ENCODE results near the gene MKLN1. TPM values are rescaled to one million over a fixed set of nuclear protein-coding genes. Genes with fewer than 3 reads are reported as not detected.
"Not testable (repeated sequence)": the region's sequence is repeated elsewhere in the genome, so short reads cannot be mapped to it uniquely, and the experiment has no call there.

Gene MKLN1
- polyA plus RNA-seq, 4 donors: 36.8 to 40.3 (median 39.2) TPM

- DNase-seq (ENCODE audit: low read depth in 4 of 4, low spot score in 3 of 4): no peak
Measured at GRCh38 chr7:131307627-131308026, 20.0 kb upstream of the MKLN1 start.

GRCh38 chr7:131312838-131313237 is 14.8 kb upstream of the MKLN1 start:
- no peak for DNase-seq (ENCODE audit: low read depth in 4 of 4, low spot score in 3 of 4)

DNA sequence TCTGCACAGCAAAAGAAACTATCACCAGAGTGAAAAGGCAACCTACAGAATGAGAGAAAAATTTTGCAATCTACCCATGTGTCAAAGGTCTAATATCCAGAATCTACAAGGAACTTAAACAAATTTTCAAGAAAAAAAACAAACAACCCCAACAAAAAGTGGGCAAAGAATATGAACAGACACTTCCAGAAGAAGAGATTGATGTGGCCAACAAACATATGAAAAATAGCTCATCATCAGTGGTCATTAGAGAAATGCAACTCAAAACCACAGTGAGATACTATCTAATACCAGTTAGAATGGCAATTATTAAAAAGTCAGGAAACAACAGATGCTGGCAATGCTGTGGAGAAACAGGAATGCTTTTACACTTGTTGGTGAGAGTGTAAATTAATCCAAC is 7.1 kb upstream of the MKLN1 start:
- no peak for DNase-seq (ENCODE audit: low read depth in 4 of 4, low spot score in 3 of 4)

DNA sequence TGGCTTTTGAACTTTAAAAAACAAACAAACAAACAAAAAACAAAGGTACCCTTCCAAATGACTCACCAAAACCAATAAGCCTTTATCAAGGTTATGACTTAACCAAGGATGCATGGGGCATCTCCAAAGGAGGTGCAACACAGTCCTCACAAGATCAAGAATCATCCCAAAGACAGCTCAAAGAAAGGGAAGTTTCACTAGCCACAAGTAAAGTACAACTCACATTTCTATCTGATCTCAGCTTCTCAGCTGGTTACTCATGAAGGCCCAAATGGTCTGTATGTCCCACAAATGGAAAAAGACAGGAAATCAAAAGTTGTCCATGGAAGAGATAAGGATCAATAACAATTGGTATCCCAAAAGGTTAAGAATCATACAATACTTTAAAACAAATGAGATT is 6.0 kb upstream of the MKLN1 start:
- no peak for DNase-seq (ENCODE audit: low read depth in 4 of 4, low spot score in 3 of 4)

- no peak for DNase-seq (ENCODE audit: low read depth in 4 of 4, low spot score in 3 of 4)
Measured at GRCh38 chr7:131322061-131322460, 5.6 kb upstream of the MKLN1 start.

DNA sequence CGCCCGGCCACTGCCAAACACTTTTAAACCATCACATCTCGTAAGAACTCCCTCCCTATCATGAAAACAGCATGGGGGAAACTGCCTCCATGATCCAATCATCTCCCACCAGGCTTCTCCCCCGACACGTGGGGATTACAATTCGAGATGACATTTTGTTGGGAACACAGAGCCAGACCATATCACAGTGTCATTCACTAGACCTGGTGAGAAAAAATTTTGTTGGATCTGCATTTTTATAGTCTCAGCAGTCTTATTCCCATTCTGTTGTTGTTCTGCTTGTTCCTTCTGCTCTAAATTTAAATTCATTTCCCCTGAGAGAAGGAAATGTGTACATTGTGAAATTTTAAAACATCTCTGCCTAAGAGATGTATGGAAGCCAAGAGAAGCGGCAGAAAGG is 4.8 kb upstream of the MKLN1 start:
- no peak for DNase-seq (ENCODE audit: low read depth in 4 of 4, low spot score in 3 of 4)

- no peak for DNase-seq (ENCODE audit: low read depth in 4 of 4, low spot score in 3 of 4)
Measured at GRCh38 chr7:131325179-131325840, 2.4 kb upstream of the MKLN1 start.

DNA sequence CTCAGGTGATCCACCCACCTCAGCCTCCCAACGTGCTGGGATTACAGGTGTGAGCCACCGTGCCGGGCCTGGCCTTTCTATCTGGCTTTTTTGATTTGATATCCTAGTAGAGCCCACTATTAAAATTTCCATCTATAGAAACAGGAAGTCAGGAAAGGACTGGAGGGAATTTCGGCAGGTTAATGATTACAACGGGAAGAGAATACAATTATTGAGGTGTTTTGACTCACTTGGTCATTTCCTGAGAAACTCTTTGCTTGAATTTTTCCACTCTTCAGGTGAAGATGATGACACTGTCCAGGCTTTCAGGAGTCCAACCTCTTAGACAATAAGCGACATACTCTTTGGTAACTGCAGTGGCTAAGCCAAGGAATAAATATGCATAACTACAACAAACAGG is 1.1 kb upstream of the MKLN1 start:
- no peak for DNase-seq (ENCODE audit: low read depth in 4 of 4, low spot score in 3 of 4)

DNA sequence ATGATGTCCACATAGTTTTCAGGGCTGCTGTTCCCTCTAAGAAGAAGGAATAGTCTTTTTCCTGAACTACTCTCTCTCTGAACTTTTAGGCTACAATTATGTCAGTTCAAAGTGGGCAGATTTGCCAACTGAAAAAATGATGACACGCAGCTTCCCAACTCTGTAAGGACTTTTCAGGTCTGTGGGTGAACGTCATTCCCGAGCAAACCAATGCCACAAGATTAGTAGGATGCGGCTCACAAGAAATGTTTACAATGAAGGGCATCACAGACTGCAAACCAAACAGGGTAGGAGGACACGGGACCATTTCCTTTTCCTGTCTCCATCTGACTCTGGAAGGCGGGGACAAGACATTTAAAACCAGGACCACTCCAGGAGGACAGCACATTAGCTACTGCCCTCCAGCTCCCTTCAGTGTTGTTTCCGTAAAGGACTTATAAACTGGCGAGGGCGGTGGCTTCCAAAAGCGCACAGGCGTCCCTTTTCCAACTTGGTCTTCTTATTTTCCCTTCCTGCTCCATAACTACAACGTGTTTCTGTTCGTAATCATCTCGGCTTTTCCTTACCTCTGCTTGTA is 539 bp upstream of the MKLN1 start:
- peak in 1 of 4 donors; percentile 36 for DNase-seq (ENCODE audit: low read depth in 4 of 4, low spot score in 3 of 4)

- peak in 2 of 4 donors; percentile 20 to 46 for DNase-seq (ENCODE audit: low read depth in 4 of 4, low spot score in 3 of 4)
Measured at GRCh38 chr7:131328377-131329175, 900 bp downstream of the MKLN1 start.

DNA sequence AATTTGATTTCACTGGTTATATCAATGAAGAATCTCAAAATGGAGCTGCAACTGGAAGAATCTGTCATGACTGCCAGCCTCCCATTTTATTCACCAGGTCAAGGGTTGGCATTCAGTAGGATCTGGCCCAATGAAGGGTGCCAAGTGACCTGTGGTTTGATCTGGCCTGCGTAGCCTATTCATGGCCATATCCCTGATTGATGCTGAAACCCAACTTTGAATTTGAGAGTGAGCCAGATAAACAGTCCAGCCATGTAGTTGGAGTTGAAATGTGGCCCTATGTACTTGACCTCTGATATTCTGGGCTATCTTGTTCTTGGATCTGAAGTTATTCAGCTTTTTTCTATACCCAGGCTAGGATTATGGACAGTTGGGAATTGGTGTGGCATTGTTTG is 1.5 kb downstream of the MKLN1 start:
- DNase-seq (ENCODE audit: low read depth in 4 of 4, low spot score in 3 of 4): no peak

- no peak for DNase-seq (ENCODE audit: low read depth in 4 of 4, low spot score in 3 of 4)
Measured at GRCh38 chr7:131330299-131330698, 2.6 kb downstream of the MKLN1 start.

DNA sequence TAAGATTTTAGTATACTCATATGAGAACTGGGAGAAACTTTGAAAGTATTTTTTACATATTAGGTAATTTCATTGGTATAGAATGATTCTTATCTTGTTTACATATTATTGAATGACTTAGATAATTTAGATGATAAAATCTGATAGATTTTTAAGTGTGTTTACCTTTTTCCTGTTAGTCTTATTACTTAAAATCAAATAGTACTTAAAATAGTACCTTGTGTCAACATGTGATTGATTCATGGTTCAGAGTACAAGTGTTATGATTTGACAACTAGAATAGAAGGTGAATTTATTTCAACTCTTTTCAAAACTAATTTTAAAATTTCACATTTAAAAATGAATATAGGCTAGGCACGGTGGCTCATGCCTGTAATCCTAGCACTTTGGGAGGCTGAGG is 4.1 kb downstream of the MKLN1 start:
- no peak for DNase-seq (ENCODE audit: low read depth in 4 of 4, low spot score in 3 of 4)

GRCh38 chr7:131332729-131333128 is 5.1 kb downstream of the MKLN1 start:
- not testable (repeated sequence) for DNase-seq (ENCODE audit: low read depth in 4 of 4, low spot score in 3 of 4)

DNA sequence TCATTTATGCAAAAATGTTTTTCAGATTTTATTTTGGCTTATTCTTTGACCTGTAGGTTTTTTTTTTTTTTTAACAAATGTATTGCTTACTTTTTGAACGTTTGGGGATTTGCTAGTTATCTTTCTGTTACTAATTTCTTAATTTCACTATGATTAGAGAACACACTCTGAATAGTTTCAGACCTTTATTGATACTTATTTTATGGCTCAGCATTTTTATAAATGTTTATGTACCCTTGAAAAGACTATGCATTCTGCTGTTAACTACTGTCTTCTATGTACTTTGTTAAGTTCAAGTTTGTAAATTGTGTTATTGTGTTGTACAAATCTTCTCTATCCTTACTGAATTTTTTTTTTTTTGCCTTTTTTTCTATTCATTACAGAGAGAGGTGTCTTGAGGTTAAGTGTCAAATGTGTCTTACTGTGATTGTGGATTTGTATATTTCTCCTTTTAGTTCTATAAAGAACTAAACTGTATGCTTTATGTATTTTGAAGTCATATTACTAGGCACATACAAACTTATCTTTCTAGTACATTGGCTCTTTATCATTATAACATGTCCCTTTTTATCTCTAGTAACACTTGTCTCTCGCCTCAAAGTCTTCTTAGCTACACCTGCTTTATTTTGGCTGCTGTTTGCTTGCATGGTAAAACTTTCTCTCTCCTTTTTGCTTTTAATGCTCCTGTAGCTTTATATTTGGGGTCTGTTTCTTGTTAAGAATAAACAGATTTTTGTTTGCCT is 8.1 kb downstream of the MKLN1 start:
- DNase-seq (ENCODE audit: low read depth in 4 of 4, low spot score in 3 of 4): no peak

- no peak for DNase-seq (ENCODE audit: low read depth in 4 of 4, low spot score in 3 of 4)
Measured at GRCh38 chr7:131336956-131337355, 9.3 kb downstream of the MKLN1 start.

- no peak for DNase-seq (ENCODE audit: low read depth in 4 of 4, low spot score in 3 of 4)
Measured at GRCh38 chr7:131338173-131338572, 10.5 kb downstream of the MKLN1 start.

DNA sequence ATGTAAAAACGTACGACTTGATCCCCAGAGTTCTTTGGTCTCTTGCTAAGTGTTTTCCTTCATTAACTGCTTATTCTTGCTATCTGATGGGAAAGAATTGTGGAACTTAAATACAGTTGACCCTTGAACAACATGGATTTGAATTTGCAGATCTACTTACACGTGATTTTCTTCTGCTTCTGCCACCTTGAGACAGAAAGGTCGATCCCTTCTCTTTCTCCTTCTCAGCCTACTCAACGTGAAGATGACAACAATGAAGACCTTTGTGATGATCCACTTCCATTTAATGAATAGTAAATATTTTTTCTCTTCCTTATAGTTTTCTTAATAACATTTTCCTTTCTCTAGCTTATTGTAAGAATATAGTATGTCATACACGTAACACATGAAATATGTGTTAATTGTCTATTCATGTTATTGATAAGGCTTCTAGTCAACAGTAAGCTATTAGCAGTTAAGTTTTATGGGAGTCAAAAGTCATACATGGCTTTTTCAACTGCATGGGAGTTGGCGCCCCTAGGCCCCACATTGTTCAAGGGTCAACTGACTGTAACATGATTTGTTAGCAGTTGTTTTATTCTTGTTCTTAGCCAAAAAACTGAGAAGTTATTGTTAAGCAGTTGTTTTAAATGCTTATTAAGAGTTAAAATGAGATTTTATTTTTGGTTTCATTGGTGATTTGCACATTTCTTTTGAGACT is 11.2 kb downstream of the MKLN1 start:
- no peak for DNase-seq (ENCODE audit: low read depth in 4 of 4, low spot score in 3 of 4)

- no peak for DNase-seq (ENCODE audit: low read depth in 4 of 4, low spot score in 3 of 4)
Measured at GRCh38 chr7:131341690-131342089, 14.0 kb downstream of the MKLN1 start.

DNA sequence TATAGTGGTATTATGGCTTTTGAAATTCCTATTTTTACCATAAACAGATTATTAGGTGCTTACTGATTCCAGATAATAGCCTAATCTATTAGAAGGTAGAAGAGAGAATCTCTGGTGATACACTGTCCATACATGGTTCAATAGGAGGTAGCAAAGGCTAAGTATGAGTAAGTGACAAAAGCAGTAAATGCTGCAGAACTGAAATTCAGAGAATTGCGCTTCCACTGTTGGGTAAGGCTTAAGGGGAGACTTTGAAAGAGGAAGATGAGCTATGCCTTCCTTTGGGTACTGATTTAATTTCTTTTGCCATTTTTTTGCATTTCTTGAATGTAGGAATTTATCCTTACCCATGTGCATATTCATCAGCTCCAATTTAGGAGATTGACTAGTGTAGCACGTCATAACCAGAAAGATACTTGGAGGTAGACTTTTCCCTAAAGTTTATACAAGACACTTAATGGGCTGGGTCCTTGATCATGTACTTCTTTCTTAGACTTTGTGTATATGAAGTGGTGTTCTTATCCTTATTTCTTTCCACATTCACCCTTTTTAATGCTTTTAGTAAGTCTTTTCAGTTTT is 15.3 kb downstream of the MKLN1 start:
- DNase-seq (ENCODE audit: low read depth in 4 of 4, low spot score in 3 of 4): no peak
